C4-2B (cell line): Measurements from ENCODE around the gene LGR6.

Source experiments
- CTCF ChIP-seq: fragments of 450-650 bp; conservative IDR thresholded peaks from 2 replicates; pipeline ENCODE4 v1.5.1; 2017; ENCODE audit warnings: mild to moderate bottlenecking
- ZFX ChIP-seq: fragments of 450-650 bp; IDR thresholded peaks from 2 replicates; pipeline ENCODE4 v1.6.1; 2017

- no peak for TF ChIP-seq CTCF
- TF ChIP-seq ZFX = no peak
These were observed 24.4 kb downstream of the LGR6 start for GRCh38 chr1:202217951-202218350.
